ENCODE data around the gene ZNF564.

DNA sequence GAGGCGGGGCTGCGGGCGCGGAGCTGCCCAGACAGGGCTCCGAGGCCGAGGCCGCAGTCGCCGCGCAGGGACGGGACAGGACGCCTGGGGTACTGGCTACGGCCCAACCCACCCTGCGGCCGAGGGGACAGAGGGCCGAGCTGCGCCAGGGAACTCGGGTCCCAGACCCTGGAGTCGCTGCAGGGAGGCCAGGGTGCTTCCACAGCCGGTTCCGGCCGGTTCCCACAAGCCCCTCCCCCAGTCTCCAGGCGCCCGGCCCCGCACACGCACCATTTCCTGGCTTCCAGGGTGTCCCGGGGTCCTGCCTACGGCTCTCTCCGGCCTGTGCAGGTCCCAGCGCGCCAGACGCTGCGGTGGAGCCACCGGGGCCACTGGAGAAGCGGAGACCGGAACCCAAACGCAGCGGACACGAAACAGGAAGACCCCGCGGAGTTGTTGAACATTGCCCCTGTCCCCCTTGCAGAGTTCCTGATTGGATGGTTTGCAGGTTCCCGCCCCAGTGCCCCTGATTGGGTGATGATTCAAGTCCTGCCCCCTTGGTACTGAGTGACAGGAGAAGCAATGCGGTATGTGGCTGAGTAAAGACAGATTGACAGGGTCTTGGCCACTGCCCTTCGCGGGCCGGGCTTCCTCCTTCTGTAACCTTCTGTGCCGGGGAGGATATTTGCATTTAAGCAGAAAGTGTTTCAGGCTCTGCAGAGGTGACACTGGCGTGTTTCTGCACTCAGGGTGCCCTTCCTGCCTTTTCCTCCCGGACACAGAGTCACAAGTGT, at the start of gene ZNF564:
- TF ChIP-seq, protein P1, sequence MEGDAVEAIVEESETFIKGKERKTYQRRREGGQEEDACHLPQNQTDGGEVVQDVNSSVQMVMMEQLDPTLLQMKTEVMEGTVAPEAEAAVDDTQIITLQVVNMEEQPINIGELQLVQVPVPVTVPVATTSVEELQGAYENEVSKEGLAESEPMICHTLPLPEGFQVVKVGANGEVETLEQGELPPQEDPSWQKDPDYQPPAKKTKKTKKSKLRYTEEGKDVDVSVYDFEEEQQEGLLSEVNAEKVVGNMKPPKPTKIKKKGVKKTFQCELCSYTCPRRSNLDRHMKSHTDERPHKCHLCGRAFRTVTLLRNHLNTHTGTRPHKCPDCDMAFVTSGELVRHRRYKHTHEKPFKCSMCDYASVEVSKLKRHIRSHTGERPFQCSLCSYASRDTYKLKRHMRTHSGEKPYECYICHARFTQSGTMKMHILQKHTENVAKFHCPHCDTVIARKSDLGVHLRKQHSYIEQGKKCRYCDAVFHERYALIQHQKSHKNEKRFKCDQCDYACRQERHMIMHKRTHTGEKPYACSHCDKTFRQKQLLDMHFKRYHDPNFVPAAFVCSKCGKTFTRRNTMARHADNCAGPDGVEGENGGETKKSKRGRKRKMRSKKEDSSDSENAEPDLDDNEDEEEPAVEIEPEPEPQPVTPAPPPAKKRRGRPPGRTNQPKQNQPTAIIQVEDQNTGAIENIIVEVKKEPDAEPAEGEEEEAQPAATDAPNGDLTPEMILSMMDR (IDR thresholded peaks at IDR 0.05; ENCODE audit: insufficient read depth, low read length, poor library complexity, severe bottlenecking) = no peak
- TF ChIP-seq EZH2phosphoT487 (conservative IDR thresholded peaks at IDR 0.05; ENCODE audit: low read length) = no peak

All from SU-DHL-6 (cell line).